GM21423 (cell line): ENCODE data around the gene RWDD4.
A peak's percentile ranks its signal among the peaks of the same experiment; 100 is the strongest.

ENCODE experiments used
- ATAC-seq: cut with Tn5 transposase; IDR thresholded peaks from one replicate; pipeline ENCODE4 v1.9.1; 2021; ENCODE audit warnings: mild to moderate bottlenecking, moderate library complexity; ENCODE audit not compliant: unreplicated experiment

The RWDD4 gene

GRCh38 chr4:183601381-183601780 is 57.6 kb downstream of the RWDD4 start:
- ATAC-seq = no peak

GRCh38 chr4:183600189-183600685 is 58.7 kb downstream of the RWDD4 start:
- no peak for ATAC-seq

- ATAC-seq = peak; percentile 81
These were observed 59.3 kb downstream of the RWDD4 start for GRCh38 chr4:183599690-183600089.

DNA sequence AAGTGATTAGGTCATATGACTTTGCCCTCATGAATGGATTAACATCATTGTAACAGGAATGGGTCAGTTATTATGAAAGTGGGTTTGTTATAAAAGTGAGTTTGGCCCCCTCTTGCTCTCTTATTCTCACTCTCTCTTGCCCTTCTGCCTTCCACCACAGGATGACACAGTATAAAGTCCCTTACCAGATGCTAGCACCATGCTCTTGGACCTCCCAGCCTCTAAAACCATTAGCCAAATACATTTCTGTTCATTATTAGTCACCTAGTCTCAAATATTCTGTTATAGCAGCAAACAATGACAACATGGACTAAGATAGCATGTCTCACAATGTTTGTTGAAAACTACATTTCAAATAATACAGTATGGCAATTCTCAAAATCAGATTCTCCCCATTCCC is 59.7 kb downstream of the RWDD4 start:
- peak; percentile 24 for ATAC-seq

- ATAC-seq = no peak
These were observed 62.8 kb downstream of the RWDD4 start for GRCh38 chr4:183596067-183596757.

- no peak for ATAC-seq
These were observed 64.2 kb downstream of the RWDD4 start for GRCh38 chr4:183594823-183595222.

DNA sequence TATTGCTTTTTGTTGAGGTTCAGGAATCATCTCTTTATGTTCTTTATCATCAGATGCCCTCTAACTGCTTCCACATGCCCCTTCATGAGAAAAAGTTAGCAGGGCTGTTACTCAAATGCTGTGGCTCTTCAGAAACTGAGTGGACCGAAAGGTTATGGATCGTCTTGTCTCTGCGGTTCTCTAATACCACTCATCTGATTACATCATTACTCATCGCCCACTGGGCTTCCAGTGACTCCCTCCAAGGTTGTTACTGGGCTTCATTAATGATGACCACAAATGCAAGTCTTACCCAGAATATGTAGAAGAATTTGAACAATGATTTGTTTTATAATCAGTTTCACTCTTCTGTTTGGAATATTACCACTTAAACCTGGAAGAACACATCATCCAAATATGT is 67.7 kb downstream of the RWDD4 start:
- ATAC-seq = no peak
